Transverse colon (tissue), 4 donors: ENCODE results near the gene RAMP1.

Experiments
- POLR2AphosphoS5 ChIP-seq, 3 donors: sonication (generic); formaldehyde crosslinking; IDR thresholded peaks; one replicate each; pipeline ENCODE4 v1.6.1; 2016; ENCODE audit warnings: antibody characterized with exemption in 3 of 3
- TF ChIP-seq, protein P1 (sequence below), 5 experiments: fragments of 200-600 bp in 3 of 5; fragments of 450-650 bp in 2 of 5; sonication (generic) in 3 of 5; IDR thresholded peaks; 1 replicate in 2 of 5; 2 replicates in 3 of 5; pipeline ENCODE4 v1.5.1; 2016 to 2017; ENCODE audit warnings: antibody characterized with exemption in 5 of 5, inconsistent platforms in 3 of 5, mild to moderate bottlenecking in 2 of 5, moderate library complexity in 1 of 5

DNA sequence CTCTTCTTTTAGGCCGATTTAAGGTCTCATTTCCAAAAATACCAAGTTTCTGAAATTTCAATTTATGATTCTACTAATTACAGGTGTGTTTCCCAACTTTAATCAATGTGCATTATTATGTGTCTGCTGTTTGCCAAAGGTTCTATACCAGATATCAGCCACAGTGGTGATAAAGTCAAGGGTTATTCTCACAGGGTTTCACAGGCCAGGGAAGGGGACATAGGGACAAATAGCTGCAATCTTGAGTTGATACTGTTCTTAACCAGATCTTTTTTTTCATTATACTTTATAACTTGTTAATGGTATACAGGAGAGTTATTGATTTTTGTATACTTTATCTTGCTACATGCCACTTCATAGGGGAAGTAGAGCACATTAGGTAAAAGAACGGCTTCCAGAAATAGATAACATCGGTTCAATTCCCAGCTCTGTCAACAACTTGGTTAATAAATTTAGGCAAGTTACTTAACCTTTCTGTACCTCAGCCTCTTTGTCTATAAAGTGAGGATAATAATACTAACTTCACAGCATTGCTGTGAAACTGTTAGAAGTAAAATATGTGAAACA lies 31.9 kb upstream of the RAMP1 start:
- no peak for TF ChIP-seq POLR2AphosphoS5 (IDR thresholded peaks at IDR 0.05)
- TF ChIP-seq, protein P1, sequence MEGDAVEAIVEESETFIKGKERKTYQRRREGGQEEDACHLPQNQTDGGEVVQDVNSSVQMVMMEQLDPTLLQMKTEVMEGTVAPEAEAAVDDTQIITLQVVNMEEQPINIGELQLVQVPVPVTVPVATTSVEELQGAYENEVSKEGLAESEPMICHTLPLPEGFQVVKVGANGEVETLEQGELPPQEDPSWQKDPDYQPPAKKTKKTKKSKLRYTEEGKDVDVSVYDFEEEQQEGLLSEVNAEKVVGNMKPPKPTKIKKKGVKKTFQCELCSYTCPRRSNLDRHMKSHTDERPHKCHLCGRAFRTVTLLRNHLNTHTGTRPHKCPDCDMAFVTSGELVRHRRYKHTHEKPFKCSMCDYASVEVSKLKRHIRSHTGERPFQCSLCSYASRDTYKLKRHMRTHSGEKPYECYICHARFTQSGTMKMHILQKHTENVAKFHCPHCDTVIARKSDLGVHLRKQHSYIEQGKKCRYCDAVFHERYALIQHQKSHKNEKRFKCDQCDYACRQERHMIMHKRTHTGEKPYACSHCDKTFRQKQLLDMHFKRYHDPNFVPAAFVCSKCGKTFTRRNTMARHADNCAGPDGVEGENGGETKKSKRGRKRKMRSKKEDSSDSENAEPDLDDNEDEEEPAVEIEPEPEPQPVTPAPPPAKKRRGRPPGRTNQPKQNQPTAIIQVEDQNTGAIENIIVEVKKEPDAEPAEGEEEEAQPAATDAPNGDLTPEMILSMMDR (IDR thresholded peaks at IDR 0.05): no peak
